GM20431 (cell line): Measurements from ENCODE around the gene CATSPERD.
"Not testable (repeated sequence)": the region's sequence is repeated elsewhere in the genome, so short reads cannot be mapped to it uniquely, and the experiment has no call there.

Experiments used
- in situ Hi-C: fragments of 300-500 bp; cut with MseI, MboI; formaldehyde crosslinking; loops from one replicate; pipeline ENCODE4 v1.15.0; 2020; ENCODE audit warnings: low sequenced_read_pairs; ENCODE audit not compliant: unreplicated experiment

CATSPERD gene

GRCh38 chr19:5684694-5685430 lies 35.6 kb upstream of the CATSPERD start:
- in situ Hi-C loops = no loop called here

DNA sequence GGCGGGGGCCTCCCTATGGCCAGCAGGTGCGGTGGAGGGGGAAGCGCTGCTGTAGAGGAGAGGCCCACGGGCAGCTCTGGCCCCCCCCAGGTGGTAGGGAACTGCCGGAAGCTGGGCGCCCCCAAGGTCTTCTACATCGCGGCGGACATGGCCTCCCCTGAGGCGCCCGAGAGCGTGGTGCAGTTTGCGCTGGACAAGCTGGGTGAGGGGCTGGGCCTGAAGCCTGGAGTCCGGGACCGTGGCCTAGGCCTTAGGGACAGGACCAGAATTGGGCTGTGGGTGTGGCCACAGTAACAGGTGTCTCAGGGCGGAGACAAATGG lies 34.2 kb upstream of the CATSPERD start:
- in situ Hi-C loops = no loop called here

- in situ Hi-C loops = no loop called here
These were observed 33.6 kb upstream of the CATSPERD start for GRCh38 chr19:5686647-5687359.

DNA sequence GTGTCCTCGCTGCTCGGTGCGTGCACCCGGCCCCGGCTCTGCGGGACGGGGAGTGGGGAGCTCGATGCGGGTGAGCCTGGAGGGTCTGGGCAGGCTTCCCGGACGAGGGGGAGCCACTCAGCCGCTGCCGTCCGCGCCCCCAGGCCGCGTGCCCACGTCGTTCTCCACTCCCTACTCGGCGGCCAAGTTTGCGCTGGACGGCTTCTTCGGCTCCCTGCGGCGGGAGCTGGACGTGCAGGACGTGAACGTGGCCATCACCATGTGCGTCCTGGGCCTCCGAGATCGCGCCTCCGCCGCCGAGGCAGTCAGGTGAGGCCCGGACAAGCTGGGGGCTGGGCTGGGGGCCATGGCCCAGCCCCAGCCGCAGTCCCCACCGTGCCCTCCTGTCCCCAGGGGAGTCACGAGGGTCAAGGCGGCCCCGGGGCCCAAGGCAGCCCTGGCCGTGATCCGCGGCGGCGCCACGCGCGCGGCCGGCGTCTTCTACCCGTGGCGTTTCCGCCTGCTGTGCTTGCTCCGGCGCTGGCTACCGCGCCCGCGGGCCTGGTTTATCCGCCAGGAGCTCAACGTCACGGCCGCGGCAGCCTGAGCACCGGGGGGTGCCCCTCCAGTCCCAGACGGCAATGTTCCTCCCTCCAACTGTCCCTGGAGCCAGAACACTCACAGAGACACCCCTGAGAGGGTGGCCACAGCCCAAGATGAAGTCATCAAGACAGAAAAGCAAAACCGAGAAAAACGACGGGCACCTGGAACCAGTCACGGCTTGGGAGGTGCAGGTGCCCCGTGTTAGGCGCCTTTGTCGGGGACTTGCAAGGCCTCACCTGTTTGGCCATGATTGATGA lies 32.9 kb upstream of the CATSPERD start:
- in situ Hi-C loops = no loop called here

GRCh38 chr19:5688262-5688881 lies 32.1 kb upstream of the CATSPERD start:
- in situ Hi-C loops = not testable (repeated sequence)

- in situ Hi-C loops = no loop called here
These were observed 30.1 kb upstream of the CATSPERD start, which contains the start of gene RPL36 for GRCh38 chr19:5690125-5690954. RPL36 (plus strand) TSS chr19:5690295; CDS start chr19:5690508, 213 bp downstream.

DNA sequence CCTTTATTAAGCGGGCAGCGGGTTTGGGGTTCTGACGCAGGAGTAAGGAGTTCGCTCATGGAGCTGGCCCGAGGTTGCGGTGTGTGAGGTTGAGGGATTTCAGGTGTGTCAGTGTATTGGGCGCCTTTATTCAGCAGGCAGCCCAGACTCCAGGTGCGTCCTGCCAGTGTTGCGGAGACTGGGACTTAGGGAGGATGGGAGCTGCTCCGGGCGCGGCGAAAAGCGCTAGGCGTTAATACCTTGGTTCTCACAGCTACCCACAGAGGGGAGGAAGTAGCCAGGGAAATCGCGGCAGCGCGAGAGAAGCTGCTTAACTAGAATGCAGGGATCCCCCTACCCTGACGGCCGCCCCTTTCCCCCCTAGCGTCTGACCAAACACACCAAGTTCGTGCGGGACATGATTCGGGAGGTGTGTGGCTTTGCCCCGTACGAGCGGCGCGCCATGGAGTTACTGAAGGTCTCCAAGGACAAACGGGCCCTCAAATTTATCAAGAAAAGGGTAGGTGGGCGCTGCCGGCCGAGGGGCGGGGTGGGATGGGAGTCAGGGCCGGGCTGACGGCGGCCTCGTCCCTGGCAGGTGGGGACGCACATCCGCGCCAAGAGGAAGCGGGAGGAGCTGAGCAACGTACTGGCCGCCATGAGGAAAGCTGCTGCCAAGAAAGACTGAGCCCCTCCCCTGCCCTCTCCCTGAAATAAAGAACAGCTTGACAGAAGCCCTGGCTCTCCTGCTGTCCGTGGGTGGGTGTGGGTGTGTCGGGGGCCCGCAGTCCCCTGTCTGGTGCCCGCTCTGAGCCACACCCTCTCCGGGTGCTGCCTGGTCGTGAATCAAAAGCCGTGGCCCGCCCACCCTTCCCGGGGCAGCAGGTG lies 29.2 kb upstream of the CATSPERD start:
- in situ Hi-C loops = no loop called here

DNA sequence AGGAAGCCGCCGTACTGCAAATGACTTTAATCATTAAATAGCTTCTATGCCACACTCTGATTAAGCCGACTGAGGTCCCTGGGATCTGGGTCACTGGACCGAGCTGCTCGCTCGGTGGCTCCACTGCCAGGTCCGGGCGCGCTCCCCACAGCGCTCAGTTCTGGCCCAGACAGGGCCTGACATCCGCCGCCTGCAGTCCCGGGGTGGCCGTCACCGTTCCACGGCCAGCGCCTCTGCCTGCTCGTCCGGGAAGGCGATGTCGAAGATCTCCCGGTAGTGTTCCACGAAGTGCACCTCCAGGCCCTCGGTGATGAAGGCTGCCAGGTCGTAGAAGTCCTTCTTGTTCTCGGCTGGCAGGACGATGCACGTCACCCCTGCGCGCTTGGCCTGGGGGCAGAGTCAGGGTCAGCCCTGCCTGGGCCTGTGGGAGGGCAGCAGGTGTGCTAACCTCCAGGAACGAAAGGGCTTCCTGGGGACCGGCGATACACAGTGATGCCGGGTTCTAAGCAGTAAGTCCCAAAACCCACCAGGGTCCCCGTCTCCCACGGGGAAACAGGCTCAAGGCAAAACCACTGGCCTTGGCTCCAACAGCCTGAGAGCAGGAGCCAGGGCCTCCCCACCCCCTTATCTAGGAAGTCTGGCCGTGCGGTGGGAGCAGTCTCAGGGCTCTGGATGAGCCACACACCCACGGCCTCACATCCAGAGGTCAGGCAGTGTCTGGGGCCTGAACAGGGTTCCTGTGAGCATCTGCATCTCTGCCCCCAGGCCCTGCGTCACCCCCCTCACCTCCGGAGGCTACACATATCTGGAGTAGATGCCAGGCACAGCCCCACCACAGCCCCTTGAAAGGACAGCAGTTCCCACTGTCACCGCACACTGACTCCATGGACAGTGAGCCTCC lies 28.4 kb upstream of the CATSPERD start:
- in situ Hi-C loops = no loop called here

DNA sequence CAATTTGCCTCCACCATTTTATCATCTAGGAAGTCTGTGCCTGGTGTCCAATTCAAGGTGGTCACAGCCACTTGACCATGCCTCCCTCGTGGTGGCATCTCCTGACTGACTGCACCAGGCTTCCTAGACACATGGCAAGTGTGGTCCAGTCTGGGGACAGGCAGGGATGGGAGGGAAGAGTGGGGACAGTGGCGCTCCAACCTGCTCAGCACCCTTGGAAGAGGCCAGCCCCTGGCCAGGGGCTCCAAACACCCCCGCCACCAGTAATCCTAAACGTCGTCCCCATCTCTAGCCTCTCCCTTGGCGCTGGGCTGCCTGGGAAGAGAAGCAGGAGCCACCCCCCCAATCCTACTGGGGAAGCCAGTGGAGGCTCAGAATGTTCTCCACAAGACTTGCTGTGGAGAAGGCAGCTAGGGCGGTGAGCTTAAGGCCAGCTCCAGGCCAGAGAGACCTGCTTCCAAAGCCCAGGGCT lies 27.7 kb upstream of the CATSPERD start:
- in situ Hi-C loops = no loop called here

- in situ Hi-C loops = no loop called here
These were observed 27.0 kb upstream of the CATSPERD start for GRCh38 chr19:5693195-5694166.

DNA sequence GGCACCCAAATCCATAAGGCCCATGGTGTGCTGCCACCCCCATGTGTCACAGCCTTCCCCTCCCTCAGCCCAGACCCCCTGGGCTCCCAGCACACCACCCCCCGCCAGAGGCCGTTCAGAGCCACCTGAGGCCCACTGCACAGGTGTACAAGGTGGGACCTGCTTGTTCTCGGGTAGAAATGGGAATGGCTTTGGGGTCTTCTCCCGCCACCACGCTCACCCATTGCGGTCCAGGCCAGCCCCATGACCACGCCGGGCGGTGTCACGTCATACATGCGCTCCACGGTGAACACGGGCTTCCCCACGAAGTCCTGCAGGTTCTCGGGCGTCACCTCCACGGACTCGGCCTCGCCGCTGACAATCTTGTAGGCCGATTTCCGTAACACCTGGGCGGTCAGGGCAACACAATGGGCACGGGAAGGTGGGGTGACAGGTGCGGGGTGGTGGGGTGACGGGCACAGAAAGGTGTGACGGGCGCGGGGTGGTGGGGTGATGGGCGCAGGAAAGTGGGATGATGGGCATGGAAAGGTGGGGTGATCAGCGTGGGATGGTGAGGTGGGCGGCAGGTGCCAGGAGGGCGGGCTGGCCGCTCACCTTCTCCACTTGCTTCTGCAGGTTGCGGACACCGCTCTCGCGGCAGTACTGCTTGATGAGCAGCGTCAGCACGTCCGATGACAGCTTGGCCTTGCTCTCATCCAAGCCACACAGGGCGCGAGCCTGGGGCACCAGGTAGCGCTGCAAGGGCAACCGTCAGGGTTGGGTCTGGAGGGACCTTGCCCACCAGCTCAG lies 26.1 kb upstream of the CATSPERD start:
- in situ Hi-C loops = no loop called here

GRCh38 chr19:5694956-5695648 lies 25.3 kb upstream of the CATSPERD start:
- in situ Hi-C loops = no loop called here

DNA sequence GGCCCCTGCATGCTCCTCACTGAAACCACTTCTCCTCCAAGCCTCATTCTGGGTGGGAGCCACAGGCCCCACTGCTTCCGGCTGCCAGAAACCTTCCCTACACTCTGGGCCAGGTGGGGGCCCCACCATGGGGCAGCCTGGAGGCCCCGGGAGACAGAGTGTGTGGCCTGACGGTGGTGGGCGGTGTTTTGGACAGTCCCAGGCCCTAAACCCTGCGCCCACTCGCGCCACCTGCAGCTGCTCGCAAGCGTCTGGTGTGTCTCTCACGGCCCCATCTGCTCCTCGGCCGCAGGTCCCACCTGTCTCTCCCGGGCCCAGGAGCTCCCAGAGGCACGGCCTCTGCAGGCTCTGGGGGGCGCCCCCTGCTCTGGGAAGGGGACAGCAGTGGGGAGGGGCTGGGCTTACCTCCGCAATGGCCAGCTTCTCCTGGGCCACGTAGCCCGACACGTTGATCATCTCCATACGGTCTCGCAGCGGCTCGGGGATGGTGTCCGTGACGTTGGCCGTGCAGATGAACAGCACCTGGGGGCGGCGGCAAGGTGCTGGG lies 24.7 kb upstream of the CATSPERD start:
- in situ Hi-C loops = no loop called here

- in situ Hi-C loops = no loop called here
These were observed 24.0 kb upstream of the CATSPERD start for GRCh38 chr19:5696196-5697021.
